GM19099 (cell line): Measurements from ENCODE around the gene PRKD3.
A peak's percentile ranks its signal among the peaks of the same experiment; 100 is the strongest.

Source experiments
- POLR2A ChIP-seq: IDR thresholded peaks from 3 replicates; pipeline ENCODE4 v1.6.1; 2011; ENCODE audit warnings: low read depth; ENCODE audit not compliant: insufficient read length; ENCODE audit errors: extremely low read depth

Gene PRKD3

GRCh38 chr2:37326866-37327634 lies 2.4 kb upstream of the PRKD3 start:
- TF ChIP-seq POLR2A, result no peak

GRCh38 chr2:37326285-37326684 lies 1.7 kb upstream of the PRKD3 start:
- TF ChIP-seq POLR2A, result no peak

GRCh38 chr2:37325625-37326071 lies 1.0 kb upstream of the PRKD3 start:
- no peak for TF ChIP-seq POLR2A

GRCh38 chr2:37324536-37324785 lies 172 bp downstream of the PRKD3 start:
- peak; percentile 77 for TF ChIP-seq POLR2A

GRCh38 chr2:37323781-37324535 lies 675 bp downstream of the PRKD3 start:
- TF ChIP-seq POLR2A, result no peak

GRCh38 chr2:37323176-37323780 lies 1.4 kb downstream of the PRKD3 start:
- TF ChIP-seq POLR2A, result no peak

- no peak for TF ChIP-seq POLR2A
These were observed 2.3 kb downstream of the PRKD3 start for GRCh38 chr2:37322368-37322767.

- no peak for TF ChIP-seq POLR2A
These were observed 3.5 kb downstream of the PRKD3 start for GRCh38 chr2:37321029-37321682.

- no peak for TF ChIP-seq POLR2A
These were observed 4.7 kb downstream of the PRKD3 start for GRCh38 chr2:37319754-37320609.

- TF ChIP-seq POLR2A, result no peak
These were observed 6.2 kb downstream of the PRKD3 start for GRCh38 chr2:37318401-37318800.

- no peak for TF ChIP-seq POLR2A
These were observed 6.9 kb downstream of the PRKD3 start for GRCh38 chr2:37317746-37318145.

- no peak for TF ChIP-seq POLR2A
These were observed 8.5 kb downstream of the PRKD3 start for GRCh38 chr2:37316181-37316580.

GRCh38 chr2:37315364-37315763 lies 9.3 kb downstream of the PRKD3 start:
- TF ChIP-seq POLR2A, result no peak

GRCh38 chr2:37307500-37307899 lies 17.1 kb downstream of the PRKD3 start:
- TF ChIP-seq POLR2A, result no peak

GRCh38 chr2:37306024-37306423 lies 18.6 kb downstream of the PRKD3 start:
- no peak for TF ChIP-seq POLR2A
